ENCODE results near the gene GNB1L. TPM values are rescaled to one million over a fixed set of nuclear protein-coding genes. Genes with fewer than 3 reads are reported as not detected.

GNB1L gene
- total RNA-seq, 1 experiment from 2014 or later: 10.3 TPM

DNA sequence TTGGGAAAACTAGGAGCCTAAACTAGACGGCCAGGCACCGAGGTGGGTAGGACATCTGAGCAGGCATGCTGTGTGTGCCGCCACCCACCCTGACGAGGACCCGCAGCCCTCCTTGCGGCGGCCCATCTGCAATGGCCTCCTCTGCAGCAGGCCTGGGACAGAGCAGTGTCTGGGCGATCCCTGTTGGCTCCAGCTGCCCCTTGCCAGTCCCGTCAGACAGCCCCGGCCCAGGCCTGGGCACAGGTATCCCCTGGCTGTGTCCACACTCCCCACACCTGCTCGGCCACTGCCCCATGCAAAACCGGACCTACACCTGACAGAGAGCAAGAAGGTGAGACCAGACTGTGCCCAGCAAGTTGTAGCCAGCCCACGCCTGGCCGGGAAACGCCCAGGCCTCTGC lies 38.7 kb upstream of the GNB1L start:
- H3K27ac ChIP-seq: no peak overlapping the region
- DNase-seq: no peak
- no peaks in the 10 kb centered on the region for H3K9me3 ChIP-seq (ENCODE audit: insufficient read depth, low read depth)
- no peaks in the 10 kb centered on the region for H3F3A ChIP-seq (ENCODE audit: insufficient read depth, low read depth)
- H3K4me1 ChIP-seq (replicated peaks; ENCODE audit: insufficient read depth): no peaks in the 10 kb centered on the region
- H3K9me2 ChIP-seq (ENCODE audit: insufficient read depth): no peaks in the 10 kb centered on the region
- no TSS peak for BruUV-seq (replicated peaks)
- H3K4me2 ChIP-seq: no peak overlapping the region
- H3K27me3 ChIP-seq (ENCODE audit: insufficient read depth, low read depth): no peaks in the 10 kb centered on the region
- TF ChIP-seq, protein P1, sequence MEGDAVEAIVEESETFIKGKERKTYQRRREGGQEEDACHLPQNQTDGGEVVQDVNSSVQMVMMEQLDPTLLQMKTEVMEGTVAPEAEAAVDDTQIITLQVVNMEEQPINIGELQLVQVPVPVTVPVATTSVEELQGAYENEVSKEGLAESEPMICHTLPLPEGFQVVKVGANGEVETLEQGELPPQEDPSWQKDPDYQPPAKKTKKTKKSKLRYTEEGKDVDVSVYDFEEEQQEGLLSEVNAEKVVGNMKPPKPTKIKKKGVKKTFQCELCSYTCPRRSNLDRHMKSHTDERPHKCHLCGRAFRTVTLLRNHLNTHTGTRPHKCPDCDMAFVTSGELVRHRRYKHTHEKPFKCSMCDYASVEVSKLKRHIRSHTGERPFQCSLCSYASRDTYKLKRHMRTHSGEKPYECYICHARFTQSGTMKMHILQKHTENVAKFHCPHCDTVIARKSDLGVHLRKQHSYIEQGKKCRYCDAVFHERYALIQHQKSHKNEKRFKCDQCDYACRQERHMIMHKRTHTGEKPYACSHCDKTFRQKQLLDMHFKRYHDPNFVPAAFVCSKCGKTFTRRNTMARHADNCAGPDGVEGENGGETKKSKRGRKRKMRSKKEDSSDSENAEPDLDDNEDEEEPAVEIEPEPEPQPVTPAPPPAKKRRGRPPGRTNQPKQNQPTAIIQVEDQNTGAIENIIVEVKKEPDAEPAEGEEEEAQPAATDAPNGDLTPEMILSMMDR (conservative IDR thresholded peaks at IDR 0.05): no peak
- TF ChIP-seq EZH2 (IDR thresholded peaks at IDR 0.05; ENCODE audit: low read depth): no peak
- no peak overlapping the region for H3K4me3 ChIP-seq
- H3K79me2 ChIP-seq (ENCODE audit: low read depth): no peaks in the 10 kb centered on the region
- POLR2A ChIA-PET (ENCODE audit: unreplicated experiment): no interaction called here
- no peaks in the 10 kb centered on the region for H4K20me1 ChIP-seq (ENCODE audit: insufficient read depth)
- H3K36me3 ChIP-seq (ENCODE audit: low read depth): no peaks in the 10 kb centered on the region
- no peak overlapping the region for H2AFZ ChIP-seq
- CTCF ChIA-PET: no interaction called here
- intact Hi-C loops (cut with micrococcal nuclease; ENCODE audit: unreplicated experiment): no loop called here

DNA sequence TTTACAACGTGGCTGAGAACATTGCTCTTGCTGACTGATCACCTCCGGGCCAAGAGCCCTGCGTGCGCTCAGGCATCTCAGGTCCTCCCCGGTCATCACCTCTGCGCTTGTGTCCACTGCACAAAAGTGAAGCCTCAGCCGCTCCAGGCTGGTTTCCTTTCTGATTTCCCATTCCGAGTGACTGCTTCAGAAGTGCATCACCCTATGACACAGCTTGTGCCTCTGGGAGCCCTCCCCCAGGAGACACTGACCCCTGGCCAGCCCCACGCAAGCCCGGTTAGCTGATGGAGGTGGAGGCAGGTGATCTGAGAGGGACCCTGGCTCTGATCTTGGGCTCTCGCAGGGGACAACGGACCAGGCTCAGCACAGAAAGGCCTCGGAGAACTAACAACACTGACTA lies 38.3 kb upstream of the GNB1L start:
- no peaks in the 10 kb centered on the region for H3K27me3 ChIP-seq (ENCODE audit: insufficient read depth, low read depth)
- H4K20me1 ChIP-seq (ENCODE audit: insufficient read depth): no peaks in the 10 kb centered on the region
- no peaks in the 10 kb centered on the region for H3K36me3 ChIP-seq (ENCODE audit: low read depth)
- no peaks in the 10 kb centered on the region for H3F3A ChIP-seq (ENCODE audit: insufficient read depth, low read depth)
- no peaks in the 10 kb centered on the region for H3K9me3 ChIP-seq (ENCODE audit: insufficient read depth, low read depth)
- no peaks in the 10 kb centered on the region for H3K4me1 ChIP-seq (replicated peaks; ENCODE audit: insufficient read depth)
- no peaks in the 10 kb centered on the region for H3K79me2 ChIP-seq (ENCODE audit: low read depth)
- intact Hi-C loops (cut with micrococcal nuclease; ENCODE audit: unreplicated experiment): no loop called here
- no peak for TF ChIP-seq EZH2 (IDR thresholded peaks at IDR 0.05; ENCODE audit: low read depth)
- TF ChIP-seq, protein P1 (conservative IDR thresholded peaks at IDR 0.05): no peak
- DNase-seq: no peak
- BruUV-seq (replicated peaks): no TSS peak
- no peak overlapping the region for H3K4me2 ChIP-seq
- ChIA-PET CTCF (no interaction called here), POLR2A (ENCODE audit: unreplicated experiment) (no interaction called here)
- H3K27ac ChIP-seq: no peak overlapping the region
- H3K4me3 ChIP-seq: no peak overlapping the region
- H2AFZ ChIP-seq: no peak overlapping the region
- H3K9me2 ChIP-seq (ENCODE audit: insufficient read depth): no peaks in the 10 kb centered on the region

DNA sequence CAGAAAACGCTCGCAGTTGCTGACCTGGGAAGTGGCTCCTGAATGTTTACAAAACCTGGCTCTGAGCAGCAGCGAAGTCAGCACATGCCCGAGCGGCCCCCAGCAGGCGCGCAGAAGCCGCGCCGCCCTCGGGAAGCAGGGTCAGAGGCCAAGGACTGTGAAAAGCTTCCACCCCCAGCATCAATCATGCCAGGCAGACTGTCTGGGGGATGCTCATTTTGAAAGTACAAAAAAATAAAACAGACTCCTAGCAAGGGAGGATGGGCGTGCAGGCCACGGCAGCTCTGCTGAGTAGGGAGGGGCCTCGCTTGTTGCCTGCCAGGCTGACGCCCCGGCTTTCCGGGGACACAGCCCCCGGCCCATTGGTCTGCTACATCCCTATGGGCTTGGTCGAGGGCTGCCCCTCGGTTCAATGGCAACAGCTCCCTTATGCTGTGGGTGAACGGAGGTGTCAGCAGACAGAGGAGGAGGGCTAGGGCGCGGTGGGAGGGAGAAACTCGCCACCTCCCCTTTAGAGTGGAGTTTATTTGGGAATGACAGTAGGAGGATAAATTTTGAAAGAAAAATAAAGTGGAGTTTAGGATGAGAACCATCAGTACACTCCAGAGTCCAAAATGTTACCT lies 37.7 kb upstream of the GNB1L start:
- TF ChIP-seq EZH2 (IDR thresholded peaks at IDR 0.05; ENCODE audit: low read depth): no peak
- TF ChIP-seq, protein P1 (conservative IDR thresholded peaks at IDR 0.05): no peak
- POLR2A ChIA-PET (ENCODE audit: unreplicated experiment): no interaction called here
- Histone ChIP-seq H3K79me2 (ENCODE audit: low read depth) (no peaks in the 10 kb centered on the region), H3K4me3 (no peak overlapping the region), H3K9me2 (ENCODE audit: insufficient read depth) (no peaks in the 10 kb centered on the region), H3K27ac (no peak overlapping the region), H3F3A (ENCODE audit: insufficient read depth, low read depth) (peaks cover 2% of the 10 kb centered on the region; the same call in 1 of the 2 replicates), H3K36me3 (ENCODE audit: low read depth) (no peaks in the 10 kb centered on the region), H3K9me3 (ENCODE audit: insufficient read depth, low read depth) (no peaks in the 10 kb centered on the region), H3K4me2 (no peak overlapping the region), H3K27me3 (ENCODE audit: insufficient read depth, low read depth) (no peaks in the 10 kb centered on the region), H4K20me1 (ENCODE audit: insufficient read depth) (no peaks in the 10 kb centered on the region), H2AFZ (no peak overlapping the region), H3K4me1 (replicated peaks; ENCODE audit: insufficient read depth) (peaks cover 4% of the 10 kb centered on the region)
- DNase-seq: no peak
- no TSS peak for BruUV-seq (replicated peaks)
- CTCF ChIA-PET: no interaction called here
- intact Hi-C loops (cut with micrococcal nuclease; ENCODE audit: unreplicated experiment): no loop called here
